Prostate gland (tissue), 2 donors: ENCODE measurements around the gene RIMKLA. TPM values are rescaled to one million over a fixed set of nuclear protein-coding genes. Genes with fewer than 3 reads are reported as not detected.

Experiments used
- DNase-seq: peaks from one replicate; pipeline ENCODE4 v3.0.0-alpha.2; 2019; ENCODE audit warnings: low spot score
- H3K27ac ChIP-seq, 2 donors: fragments of 200-600 bp; sonication (generic); 2 replicates each; pipeline ENCODE4 v1.5.1; 2017 to 2019
- H3K27me3 ChIP-seq: fragments of 200-600 bp; sonication (generic); replicated peaks from 2 replicates; pipeline ENCODE4 v1.5.1; 2019; ENCODE audit not compliant: insufficient read depth
- H3K36me3 ChIP-seq, 2 donors: fragments of 200-600 bp; sonication (generic); 1 replicate in 1 of 2; 2 replicates in 1 of 2; pipeline versions ENCODE4 v1.5.1 to v1.8.1; 2017 to 2019
- H3K4me1 ChIP-seq: fragments of 200-600 bp; sonication (generic); replicated peaks from 2 replicates; pipeline ENCODE4 v1.5.1; 2019
- H3K4me3 ChIP-seq, 2 donors: fragments of 200-600 bp; sonication (generic); 2 replicates each; pipeline ENCODE4 v1.5.1; 2017 to 2019
- H3K9me3 ChIP-seq: fragments of 200-600 bp; sonication (generic); 2 replicates; pipeline ENCODE4 v1.5.1; 2017
- POLR2A ChIP-seq: fragments of 450-650 bp; IDR thresholded peaks from one replicate; pipeline ENCODE4 v1.6.1; 2016; ENCODE audit warnings: antibody characterized with exemption, mild to moderate bottlenecking
- POLR2AphosphoS5 ChIP-seq: sonication (generic); formaldehyde crosslinking; IDR thresholded peaks from one replicate; pipeline ENCODE4 v1.6.1; 2017; ENCODE audit warnings: antibody characterized with exemption
- WGBS: methylation state at CpG from one replicate; pipeline ENCODE4 v1.1.5; 2018; 5-methylcytosine and 5-hydroxymethylcytosine counted together
- intact Hi-C: fragments of 100-400 bp; cut with DNase I; formaldehyde crosslinking; loops from one replicate; pipeline ENCODE4 v1.14.2; 2022
- total RNA-seq, 2 donors: library from RNA; depleted of rRNA; stranded (reverse); fragments of >200 nt; gene quantifications; one replicate each; pipeline ENCODE4 v1.1.0, GENCODE V29; 2016
- TF ChIP-seq, protein P1 (sequence below), 4 experiments: fragments of 200-600 bp in 2 of 4; fragments of 450-650 bp in 2 of 4; sonication (generic) in 2 of 4; IDR thresholded peaks; 1 replicate in 3 of 4; 2 replicates in 1 of 4; pipeline ENCODE4 v1.5.1; 2016 to 2019; ENCODE audit warnings: antibody characterized with exemption in 4 of 4, mild to moderate bottlenecking in 2 of 4, moderate library complexity in 2 of 4

Gene RIMKLA
- total RNA-seq, 2 donors from 2014 or later = 1.4 to 2.3 TPM

- no peak overlapping the region for H3K27ac ChIP-seq
- H3K4me1 ChIP-seq = no peaks in the 10 kb centered on the region
- no peaks in the 10 kb centered on the region for H3K9me3 ChIP-seq
- TF ChIP-seq POLR2A (no peak), POLR2AphosphoS5 (no peak)
- TF ChIP-seq, protein P1, sequence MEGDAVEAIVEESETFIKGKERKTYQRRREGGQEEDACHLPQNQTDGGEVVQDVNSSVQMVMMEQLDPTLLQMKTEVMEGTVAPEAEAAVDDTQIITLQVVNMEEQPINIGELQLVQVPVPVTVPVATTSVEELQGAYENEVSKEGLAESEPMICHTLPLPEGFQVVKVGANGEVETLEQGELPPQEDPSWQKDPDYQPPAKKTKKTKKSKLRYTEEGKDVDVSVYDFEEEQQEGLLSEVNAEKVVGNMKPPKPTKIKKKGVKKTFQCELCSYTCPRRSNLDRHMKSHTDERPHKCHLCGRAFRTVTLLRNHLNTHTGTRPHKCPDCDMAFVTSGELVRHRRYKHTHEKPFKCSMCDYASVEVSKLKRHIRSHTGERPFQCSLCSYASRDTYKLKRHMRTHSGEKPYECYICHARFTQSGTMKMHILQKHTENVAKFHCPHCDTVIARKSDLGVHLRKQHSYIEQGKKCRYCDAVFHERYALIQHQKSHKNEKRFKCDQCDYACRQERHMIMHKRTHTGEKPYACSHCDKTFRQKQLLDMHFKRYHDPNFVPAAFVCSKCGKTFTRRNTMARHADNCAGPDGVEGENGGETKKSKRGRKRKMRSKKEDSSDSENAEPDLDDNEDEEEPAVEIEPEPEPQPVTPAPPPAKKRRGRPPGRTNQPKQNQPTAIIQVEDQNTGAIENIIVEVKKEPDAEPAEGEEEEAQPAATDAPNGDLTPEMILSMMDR (IDR thresholded peaks at IDR 0.05) = no peak
- H3K4me3 ChIP-seq = no peak overlapping the region
- no peaks in the 10 kb centered on the region for H3K36me3 ChIP-seq
- H3K27me3 ChIP-seq = no peaks in the 10 kb centered on the region
- no peak for DNase-seq
- intact Hi-C loops = no loop called here
- WGBS = 50% methylated on average over 5 of the region's 5 CpGs
These were observed 38.7 kb downstream of the RIMKLA start for GRCh38 chr1:42419126-42419821.

- H3K36me3 ChIP-seq = no peaks in the 10 kb centered on the region
- no peak overlapping the region for H3K4me3 ChIP-seq
- no peaks in the 10 kb centered on the region for H3K4me1 ChIP-seq
- no peak for DNase-seq
- WGBS = 64% methylated on average over 7 of the region's 7 CpGs
- no peaks in the 10 kb centered on the region for H3K9me3 ChIP-seq
- intact Hi-C loops = no loop called here
- no peaks in the 10 kb centered on the region for H3K27me3 ChIP-seq
- H3K27ac ChIP-seq = no peak overlapping the region
- TF ChIP-seq POLR2A (no peak), POLR2AphosphoS5 (no peak)
- TF ChIP-seq, protein P1 (IDR thresholded peaks at IDR 0.05) = no peak
These were observed 39.5 kb downstream of the RIMKLA start for GRCh38 chr1:42420121-42420520.

GRCh38 chr1:42420911-42421585, 40.5 kb downstream of the RIMKLA start:
- no peaks in the 10 kb centered on the region for H3K36me3 ChIP-seq
- H3K27me3 ChIP-seq = no peaks in the 10 kb centered on the region
- intact Hi-C loops = no loop called here
- DNase-seq = peak; percentile 59
- 8% methylated on average over 10 of the region's 10 CpGs for WGBS
- TF ChIP-seq POLR2AphosphoS5 = peak; percentile 65
- TF ChIP-seq, protein P1 (IDR thresholded peaks at IDR 0.05) = no peak
- H3K27ac ChIP-seq = no peak overlapping the region
- no peak overlapping the region for H3K4me3 ChIP-seq
- no peaks in the 10 kb centered on the region for H3K9me3 ChIP-seq
- no peaks in the 10 kb centered on the region for H3K4me1 ChIP-seq

GRCh38 chr1:42422737-42423136, 42.1 kb downstream of the RIMKLA start:
- DNase-seq = no peak
- H3K9me3 ChIP-seq = no peaks in the 10 kb centered on the region
- TF ChIP-seq POLR2A (no peak), POLR2AphosphoS5 (no peak)
- TF ChIP-seq, protein P1 (IDR thresholded peaks at IDR 0.05) = no peak

DNA sequence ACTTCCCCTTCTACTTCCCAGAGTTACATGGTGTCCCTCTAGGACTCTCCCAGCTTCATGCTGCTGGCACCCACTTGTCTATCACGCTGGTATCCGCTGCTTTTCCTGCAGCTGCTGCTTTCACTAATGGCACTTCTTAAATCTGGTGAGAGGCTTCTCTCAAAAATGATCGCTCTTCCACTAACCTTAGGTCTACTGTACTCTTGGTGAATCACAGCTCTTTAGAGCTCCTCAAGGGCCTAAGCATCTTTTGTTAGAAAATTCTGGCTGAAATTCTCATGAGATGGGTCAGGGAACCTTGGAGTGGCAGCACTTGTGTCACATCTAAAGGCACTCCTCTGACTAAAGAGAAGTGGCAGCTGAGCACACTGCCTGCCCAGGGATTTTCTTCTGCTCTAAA, 43.1 kb downstream of the RIMKLA start:
- H3K27me3 ChIP-seq = no peaks in the 10 kb centered on the region
- no peaks in the 10 kb centered on the region for H3K9me3 ChIP-seq
- no peak overlapping the region for H3K27ac ChIP-seq
- H3K36me3 ChIP-seq = no peaks in the 10 kb centered on the region
- DNase-seq = no peak
- 93% methylated on average over 3 of the region's 3 CpGs for whole genome bisulfite sequencing
- H3K4me3 ChIP-seq = no peak overlapping the region
- intact Hi-C loops = no loop called here
- H3K4me1 ChIP-seq = no peaks in the 10 kb centered on the region
- TF ChIP-seq POLR2A = no peak
- TF ChIP-seq POLR2AphosphoS5 = no peak

More at GRCh38 chr1:42422737-42423136, 42.1 kb downstream of the RIMKLA start:
- Histone ChIP-seq H3K27me3 (no peaks in the 10 kb centered on the region), H3K4me1 (no peaks in the 10 kb centered on the region), H3K36me3 (no peaks in the 10 kb centered on the region), H3K27ac (no peak overlapping the region), H3K4me3 (no peak overlapping the region)
- intact Hi-C loops = no loop called here
- 69% methylated on average over 9 of the region's 9 CpGs for WGBS
